Mononuclear cell (primary cell): ENCODE measurements around the gene CPXM2. TPM values are rescaled to one million over a fixed set of nuclear protein-coding genes. Genes with fewer than 3 reads are reported as not detected.
"Not testable (repeated sequence)": the region's sequence is repeated elsewhere in the genome, so short reads cannot be mapped to it uniquely, and the experiment has no call there.

Source experiments
- H3K27me3 ChIP-seq: 2 replicates; pipeline ENCODE4 v1.6.0; 2011; ENCODE audit warnings: low read length, control low read depth; ENCODE audit not compliant: insufficient read depth
- H3K4me1 ChIP-seq: 2 replicates; pipeline ENCODE4 v1.5.1; 2011; ENCODE audit warnings: mild to moderate bottlenecking, low read length, control low read depth; ENCODE audit not compliant: insufficient read depth
- H3K4me3 ChIP-seq: 2 replicates; pipeline ENCODE4 v1.5.1; 2011; ENCODE audit warnings: mild to moderate bottlenecking, low read length, moderate library complexity
- H3K9me3 ChIP-seq: 2 replicates; pipeline ENCODE4 v1.5.1; 2011; ENCODE audit warnings: low read depth, mild to moderate bottlenecking, control low read depth, low read length
- total RNA-seq: library from RNA; depleted of rRNA; stranded (reverse); fragments of >200 nt; gene quantifications from one replicate; pipeline ENCODE4 v1.2.3, GENCODE V29; 2012

The CPXM2 gene
- total RNA-seq, 1 donor = not detected

- no peaks in the 10 kb centered on the region for H3K9me3 ChIP-seq
- no peaks in the 10 kb centered on the region for H3K27me3 ChIP-seq
- no peaks in the 10 kb centered on the region for H3K4me1 ChIP-seq
- H3K4me3 ChIP-seq = no peak overlapping the region
These were observed 140.7 kb downstream of the CPXM2 start for GRCh38 chr10:123750901-123751300.

- Histone ChIP-seq H3K27me3 (no peaks in the 10 kb centered on the region), H3K4me3 (no peak overlapping the region), H3K4me1 (no peaks in the 10 kb centered on the region), H3K9me3 (no peaks in the 10 kb centered on the region)
These were observed 142.9 kb downstream of the CPXM2 start for GRCh38 chr10:123748711-123749110.

GRCh38 chr10:123747426-123747825 lies 144.2 kb downstream of the CPXM2 start:
- Histone ChIP-seq H3K4me1 (no peaks in the 10 kb centered on the region), H3K4me3 (no peak overlapping the region), H3K9me3 (no peaks in the 10 kb centered on the region), H3K27me3 (no peaks in the 10 kb centered on the region)

- Histone ChIP-seq H3K4me1 (no peaks in the 10 kb centered on the region), H3K4me3 (no peak overlapping the region), H3K27me3 (no peaks in the 10 kb centered on the region), H3K9me3 (no peaks in the 10 kb centered on the region)
These were observed 144.7 kb downstream of the CPXM2 start for GRCh38 chr10:123746942-123747341.

- Histone ChIP-seq H3K27me3 (no peaks in the 10 kb centered on the region), H3K4me3 (no peak overlapping the region), H3K9me3 (no peaks in the 10 kb centered on the region), H3K4me1 (no peaks in the 10 kb centered on the region)
These were observed 145.1 kb downstream of the CPXM2 start for GRCh38 chr10:123746520-123746919.

- H3K27me3 ChIP-seq = no peaks in the 10 kb centered on the region
- no peak overlapping the region for H3K4me3 ChIP-seq
These were observed 145.5 kb downstream of the CPXM2 start for GRCh38 chr10:123746061-123746460.

GRCh38 chr10:123744224-123744536 lies 147.4 kb downstream of the CPXM2 start:
- no peak overlapping the region for H3K4me3 ChIP-seq
- no peaks in the 10 kb centered on the region for H3K27me3 ChIP-seq
- H3K4me1 ChIP-seq = no peaks in the 10 kb centered on the region
- no peaks in the 10 kb centered on the region for H3K9me3 ChIP-seq

More at GRCh38 chr10:123746061-123746460, 145.5 kb downstream of the CPXM2 start:
- no peaks in the 10 kb centered on the region for H3K4me1 ChIP-seq
- no peaks in the 10 kb centered on the region for H3K9me3 ChIP-seq

- H3K4me3 ChIP-seq = no peak overlapping the region
- no peaks in the 10 kb centered on the region for H3K4me1 ChIP-seq
- no peaks in the 10 kb centered on the region for H3K9me3 ChIP-seq
- H3K27me3 ChIP-seq = no peaks in the 10 kb centered on the region
These were observed 148.0 kb downstream of the CPXM2 start for GRCh38 chr10:123743441-123744223.

GRCh38 chr10:123742751-123743440 lies 148.7 kb downstream of the CPXM2 start:
- Histone ChIP-seq H3K27me3 (no peaks in the 10 kb centered on the region), H3K9me3 (no peaks in the 10 kb centered on the region), H3K4me1 (no peaks in the 10 kb centered on the region), H3K4me3 (no peak overlapping the region)

GRCh38 chr10:123741711-123742110 lies 149.9 kb downstream of the CPXM2 start:
- Histone ChIP-seq H3K4me3 (no peak overlapping the region), H3K27me3 (no peaks in the 10 kb centered on the region), H3K4me1 (no peaks in the 10 kb centered on the region), H3K9me3 (no peaks in the 10 kb centered on the region)

- no peaks in the 10 kb centered on the region for H3K4me1 ChIP-seq
- no peaks in the 10 kb centered on the region for H3K9me3 ChIP-seq
- H3K27me3 ChIP-seq = no peaks in the 10 kb centered on the region
- no peak overlapping the region for H3K4me3 ChIP-seq
These were observed 150.5 kb downstream of the CPXM2 start for GRCh38 chr10:123741146-123741545.

- H3K27me3 ChIP-seq, H3K4me3 ChIP-seq, H3K9me3 ChIP-seq, H3K4me1 ChIP-seq: not testable (repeated sequence)
These were observed 154.7 kb downstream of the CPXM2 start for GRCh38 chr10:123736917-123737316.

- H3K4me1 ChIP-seq = no peaks in the 10 kb centered on the region
- no peaks in the 10 kb centered on the region for H3K9me3 ChIP-seq
- H3K27me3 ChIP-seq = no peaks in the 10 kb centered on the region
- H3K4me3 ChIP-seq = no peak overlapping the region
These were observed 162.1 kb downstream of the CPXM2 start for GRCh38 chr10:123729523-123729922.

GRCh38 chr10:123726836-123727235 lies 164.8 kb downstream of the CPXM2 start:
- no peak overlapping the region for H3K4me3 ChIP-seq
- H3K4me1 ChIP-seq = no peaks in the 10 kb centered on the region
- H3K9me3 ChIP-seq = no peaks in the 10 kb centered on the region
- no peaks in the 10 kb centered on the region for H3K27me3 ChIP-seq

- Histone ChIP-seq H3K27me3 (no peaks in the 10 kb centered on the region), H3K4me1 (no peaks in the 10 kb centered on the region), H3K9me3 (no peaks in the 10 kb centered on the region), H3K4me3 (no peak overlapping the region)
These were observed 165.2 kb downstream of the CPXM2 start for GRCh38 chr10:123726381-123726780.

- H3K9me3 ChIP-seq = no peaks in the 10 kb centered on the region
- no peaks in the 10 kb centered on the region for H3K4me1 ChIP-seq
- H3K4me3 ChIP-seq = no peak overlapping the region
- H3K27me3 ChIP-seq = no peaks in the 10 kb centered on the region
These were observed 166.9 kb downstream of the CPXM2 start for GRCh38 chr10:123724747-123725146.
